Activated T-cell treated with anti-CD3 and anti-CD28 coated beads, Interleukin-2, amount 50 U/mL, for 1 hour (primary cell): ENCODE results near the gene ADPRM.

Source experiments
- DNase-seq: peaks from one replicate; pipeline ENCODE4 v3.0.0-alpha.2; 2020

The ADPRM gene

DNA sequence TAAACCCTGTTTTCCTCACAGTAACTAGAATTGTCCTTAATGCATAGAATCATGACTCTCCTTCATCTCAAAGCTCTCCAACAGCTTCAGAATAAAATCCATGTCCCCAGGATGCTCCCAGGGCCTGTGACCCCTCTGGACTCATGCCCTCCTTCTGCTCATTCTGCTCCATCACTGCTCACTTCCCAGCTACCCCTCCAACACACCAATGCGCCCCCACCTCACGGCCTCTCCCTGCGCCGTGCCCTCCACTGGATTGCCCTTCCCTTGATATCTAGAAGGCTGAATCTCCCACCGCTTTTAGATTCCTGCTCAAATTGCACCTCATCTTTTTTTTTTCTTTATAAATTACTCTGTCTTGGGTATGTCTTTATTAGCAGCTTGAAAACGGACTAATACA is 45.0 kb downstream of the ADPRM start:
- no peak for DNase-seq

DNA sequence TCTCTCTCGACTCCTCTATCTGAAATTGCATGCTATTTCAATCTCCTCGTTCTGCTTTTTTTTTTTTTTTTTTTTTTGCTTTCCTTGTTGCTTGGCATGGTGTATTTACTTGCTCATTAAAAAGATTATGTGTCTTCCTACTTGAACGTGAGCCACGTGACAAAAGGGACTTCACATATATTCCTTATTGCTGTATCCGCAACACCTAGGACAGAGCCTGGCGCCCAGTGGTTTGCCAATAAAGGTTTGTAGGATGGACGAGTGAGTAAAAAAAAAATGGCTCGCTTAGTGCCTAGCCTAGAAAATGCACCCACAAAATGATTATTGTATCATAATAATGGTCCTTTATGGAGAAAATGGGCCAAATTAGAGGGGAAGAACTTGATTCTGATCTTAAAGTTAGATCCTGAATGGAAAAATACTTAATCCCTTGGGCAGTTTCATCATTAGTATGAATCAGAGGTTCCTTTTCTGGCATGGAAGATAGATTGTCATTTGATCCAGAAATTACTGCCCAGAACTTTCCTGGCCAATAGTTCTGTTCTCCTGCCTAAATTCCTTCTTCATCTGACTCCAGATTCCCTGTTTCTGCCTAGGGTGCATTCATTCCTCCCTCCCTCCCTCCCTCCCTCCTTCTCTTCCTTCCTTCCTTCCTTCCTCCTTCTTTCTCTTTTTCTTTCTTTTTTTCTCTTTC is 46.1 kb downstream of the ADPRM start:
- no peak for DNase-seq

DNA sequence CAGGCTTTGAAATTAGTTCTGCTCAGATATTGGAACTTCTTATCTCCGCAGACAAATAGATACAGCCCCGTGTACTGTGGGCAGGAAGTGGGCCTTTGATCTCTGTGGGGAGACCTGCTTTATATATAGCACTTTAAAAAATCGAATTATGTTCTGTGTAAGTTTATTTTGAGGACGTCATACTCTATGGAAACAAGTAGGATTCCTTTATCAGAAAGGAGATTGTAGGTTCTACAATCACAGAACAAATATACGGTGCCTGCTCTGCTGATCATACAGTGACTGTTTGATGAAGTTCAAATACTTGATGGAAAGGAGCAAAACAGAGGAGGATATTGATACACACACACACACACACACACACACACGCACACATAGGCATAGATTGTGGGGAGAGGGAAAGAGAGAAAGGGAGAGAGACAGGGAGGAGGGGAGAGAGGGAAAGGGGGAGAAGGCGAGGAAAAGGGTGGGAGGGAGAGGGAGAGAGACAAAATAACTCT is 47.2 kb downstream of the ADPRM start:
- no peak for DNase-seq

DNA sequence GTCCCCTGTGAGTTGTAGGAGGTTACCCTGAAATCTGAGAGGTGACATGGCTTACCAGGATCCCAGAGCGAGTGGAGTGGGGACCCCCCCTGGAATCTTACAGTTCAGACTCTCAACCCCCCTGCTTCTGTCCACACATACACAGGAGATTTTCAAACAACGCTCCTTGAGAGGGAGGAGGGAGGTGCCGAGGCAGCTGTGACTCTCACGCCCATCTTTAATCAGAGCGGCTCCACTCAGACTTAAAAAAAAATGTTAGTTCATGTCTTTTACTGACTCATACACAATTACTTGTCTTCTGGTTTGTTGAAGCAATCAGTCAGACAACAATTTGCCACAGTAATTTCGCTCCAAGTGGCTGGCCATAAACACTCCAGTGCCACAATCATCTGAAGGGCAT is 47.8 kb downstream of the ADPRM start:
- DNase-seq: no peak

DNA sequence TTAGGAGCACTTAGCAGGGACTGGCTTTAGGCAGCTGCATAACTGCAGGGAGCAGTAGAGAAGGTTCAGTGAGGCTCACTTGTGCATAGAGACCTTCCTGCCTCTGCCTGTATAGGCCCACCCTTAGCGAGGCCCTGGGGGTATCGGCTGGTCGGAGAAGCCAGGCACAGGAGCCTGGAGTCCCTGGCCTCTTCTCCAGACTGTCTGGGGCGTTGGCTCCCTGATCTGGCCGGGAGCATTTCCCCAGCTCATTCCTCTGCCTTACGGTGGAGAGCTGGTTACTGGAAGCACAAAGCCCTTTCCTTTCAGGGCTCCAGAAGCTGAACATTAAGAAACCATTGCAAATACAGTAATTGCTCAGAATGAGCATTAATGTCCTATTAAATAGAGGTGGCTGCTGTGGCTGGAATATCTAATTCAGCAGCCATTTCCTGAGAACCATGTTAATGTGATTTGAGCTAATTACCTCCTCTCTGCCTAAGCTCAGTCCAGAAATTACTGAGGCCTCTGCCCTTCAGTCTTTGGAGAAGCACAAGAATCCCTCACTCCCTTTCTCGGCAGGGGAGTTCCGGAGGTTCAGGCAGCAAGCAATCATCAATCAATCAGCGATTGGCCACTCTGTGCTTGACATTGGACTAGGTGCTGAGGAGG is 51.3 kb downstream of the ADPRM start:
- no peak for DNase-seq

DNA sequence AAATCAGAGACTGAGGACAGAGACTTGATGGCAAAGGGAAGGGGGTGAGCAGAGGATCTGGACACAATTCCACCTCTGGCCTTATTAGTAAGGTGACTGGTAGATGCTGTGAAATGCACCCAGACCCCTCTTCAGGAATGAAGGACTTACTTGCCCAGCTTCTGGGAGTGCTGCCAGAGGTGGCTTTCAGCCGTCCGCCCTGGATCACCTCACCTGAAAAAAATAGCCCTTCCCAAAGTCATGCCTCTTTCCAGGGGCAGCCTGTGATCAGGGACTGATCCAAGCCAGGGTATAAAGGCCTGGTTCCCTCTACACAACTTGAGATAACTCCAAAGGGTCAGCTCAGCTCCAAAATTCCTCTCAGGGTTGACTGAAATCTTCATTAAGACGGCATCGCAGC is 52.8 kb downstream of the ADPRM start:
- no peak for DNase-seq

- no peak for DNase-seq
These were observed 54.2 kb downstream of the ADPRM start for GRCh38 chr17:10751563-10751962.

DNA sequence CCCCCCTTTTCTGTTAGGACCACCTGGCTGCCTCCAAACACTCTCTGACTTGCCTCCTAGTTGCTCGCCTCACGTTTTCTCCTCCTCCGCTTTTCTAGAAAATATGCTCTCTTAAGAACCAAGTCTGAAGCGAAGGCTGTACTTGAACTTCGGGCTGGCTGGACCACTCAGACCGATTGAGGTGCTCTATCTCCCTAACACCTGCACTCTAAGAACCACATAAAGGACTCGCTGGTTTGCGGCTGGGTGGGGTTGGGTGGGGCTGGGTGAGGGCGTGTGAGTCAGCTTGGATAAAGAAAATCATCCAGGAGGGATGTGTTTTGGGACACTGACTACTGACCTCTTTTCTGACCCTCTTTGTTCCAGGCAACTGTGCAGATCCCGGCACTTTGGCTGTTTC is 55.3 kb downstream of the ADPRM start:
- no peak for DNase-seq

GRCh38 chr17:10754109-10754508 is 56.7 kb downstream of the ADPRM start:
- DNase-seq: no peak

- DNase-seq: no peak
These were observed 57.6 kb downstream of the ADPRM start for GRCh38 chr17:10754861-10755591.

DNA sequence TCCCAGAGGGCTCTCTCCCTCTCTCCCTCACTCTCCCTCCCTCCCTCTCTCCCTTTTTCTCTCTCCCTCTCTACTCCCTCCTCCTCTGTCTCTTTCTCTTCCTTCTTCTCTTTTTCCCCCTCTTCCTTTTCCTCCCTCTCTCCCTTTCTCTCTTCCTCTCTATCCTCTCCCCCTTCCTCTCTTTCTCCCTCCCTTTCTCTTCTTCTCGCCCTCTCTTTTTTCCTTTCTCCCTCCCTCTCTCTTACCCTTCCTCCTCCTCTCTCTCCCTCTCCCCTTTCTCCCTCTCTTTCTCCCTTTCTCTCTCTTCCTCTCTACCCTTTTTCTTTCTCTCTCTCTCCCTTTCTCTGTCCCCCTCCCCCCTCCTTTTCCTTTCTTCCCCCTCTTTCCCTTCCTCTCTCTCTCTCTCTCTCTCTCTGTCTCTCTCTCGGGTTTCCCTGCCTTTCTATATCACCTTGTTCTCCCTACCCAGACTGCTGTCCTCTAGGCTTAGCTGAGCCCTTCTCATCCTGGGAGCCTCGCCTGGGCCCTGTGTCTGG is 58.3 kb downstream of the ADPRM start:
- DNase-seq: no peak

GRCh38 chr17:10756185-10756584 is 58.8 kb downstream of the ADPRM start:
- no peak for DNase-seq

DNA sequence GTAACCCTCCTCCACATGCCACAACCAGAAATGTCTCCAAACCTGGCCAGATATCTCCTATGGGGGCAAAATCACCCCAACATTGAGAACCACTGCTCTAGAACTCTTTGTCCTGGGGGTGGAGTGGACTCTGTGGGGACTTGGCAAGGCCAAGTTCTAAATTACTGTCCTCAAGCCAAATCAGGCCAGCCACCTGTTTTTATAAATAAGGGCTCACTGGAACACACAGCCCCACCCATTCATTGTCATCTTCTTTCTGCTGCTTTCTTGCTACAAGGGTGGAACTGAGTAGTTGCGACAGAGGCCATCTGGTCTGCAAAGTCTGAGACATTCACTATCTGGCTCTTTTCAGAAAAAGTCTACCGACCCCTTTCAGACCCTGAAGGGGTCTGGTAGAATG is 59.2 kb downstream of the ADPRM start:
- DNase-seq: no peak

DNA sequence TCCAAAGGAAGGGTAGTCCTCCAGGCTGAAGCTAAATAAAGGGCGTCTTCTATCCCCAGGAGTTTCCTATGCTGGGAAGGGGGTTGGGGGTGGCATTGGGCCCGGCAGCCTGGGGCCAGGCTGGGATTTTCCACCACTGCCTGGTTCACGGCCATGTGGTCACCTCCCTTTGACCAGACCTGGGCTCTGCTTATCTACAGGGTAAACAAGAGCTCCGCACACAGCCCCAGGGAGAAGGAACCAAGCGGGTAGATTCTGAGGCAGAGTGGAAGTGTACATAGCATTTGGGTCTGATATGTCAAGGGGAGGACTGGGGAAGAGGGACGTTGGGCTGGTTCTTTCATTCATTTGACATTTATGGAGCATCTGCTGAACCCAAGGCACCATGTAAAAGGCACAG is 59.7 kb downstream of the ADPRM start:
- DNase-seq: no peak

- no peak for DNase-seq
These were observed 60.3 kb downstream of the ADPRM start for GRCh38 chr17:10757647-10758046.

DNA sequence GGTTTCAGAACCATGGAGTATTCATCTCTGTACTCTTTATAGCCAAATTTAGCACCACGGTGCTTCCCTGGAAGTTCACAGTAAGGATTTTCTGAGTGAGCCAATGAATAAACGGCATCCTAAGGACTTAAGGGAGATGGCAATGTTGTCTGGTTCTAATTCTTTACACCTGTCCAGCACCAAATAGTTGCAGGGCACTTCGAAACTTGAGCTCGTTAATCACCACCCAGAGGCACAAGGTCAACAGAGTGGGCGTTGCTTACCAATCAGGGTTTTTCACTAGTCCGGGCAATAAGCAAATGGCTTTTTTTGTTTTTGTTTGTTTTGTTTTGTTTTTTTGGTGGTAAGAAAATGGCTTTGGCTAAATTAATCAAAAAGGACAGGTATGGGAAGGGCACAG is 60.7 kb downstream of the ADPRM start:
- no peak for DNase-seq
